ENCODE measurements around the gene FCN1. TPM values are rescaled to one million over a fixed set of nuclear protein-coding genes. Genes with fewer than 3 reads are reported as not detected.

FCN1 gene
- total and polyA plus RNA-seq, 2 of the 8 experiments (the other 6 are each of a cell fraction or from before 2014, with no cell fraction given) = not detected

DNA sequence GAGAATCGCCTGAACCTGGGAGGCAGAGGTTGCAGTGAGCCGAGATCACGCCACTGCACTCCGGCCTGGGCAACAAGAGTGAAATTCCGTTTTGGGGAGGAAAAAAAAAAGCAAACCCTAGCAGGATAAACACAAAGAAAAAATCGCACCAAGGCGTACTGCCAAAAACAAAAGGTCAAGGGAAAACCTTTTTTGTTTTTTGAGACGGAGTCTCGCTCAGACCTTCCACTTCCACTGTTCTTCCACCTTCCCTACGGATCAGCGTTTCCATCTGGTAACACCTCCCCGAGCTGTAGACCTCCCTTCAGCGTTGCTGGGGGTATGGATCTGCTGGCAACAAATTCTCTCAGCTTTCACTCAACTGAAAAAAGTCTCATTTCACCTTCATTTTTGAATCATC is 57.2 kb downstream of the FCN1 start (continued):
- TF ChIP-seq CREB1 (IDR thresholded peaks at IDR 0.05) (no peak), SAP30 (IDR thresholded peaks at IDR 0.05; ENCODE audit: insufficient read depth, insufficient replicate concordance, low read length) (no peak), TAF7 (optimal IDR thresholded peaks at IDR 0.05; ENCODE audit: borderline replicate concordance, low read depth, low read length) (no peak), SP4 (IDR thresholded peaks at IDR 0.05; ENCODE audit: low read length) (no peak), CBX8 (IDR thresholded peaks at IDR 0.05; ENCODE audit: borderline replicate concordance, low read depth, low read length) (no peak)

All from H1 (cell line).